Thoracic aorta (tissue), 2 donors: Measurements from ENCODE around the gene PCDHAC2. TPM values are rescaled to one million over a fixed set of nuclear protein-coding genes. Genes with fewer than 3 reads are reported as not detected.

Experiments
- ATAC-seq: fragments of 150-250 bp; one replicate; pipeline ENCODE4 v1.8.0; 2017; ENCODE audit warnings: low read depth; ENCODE audit not compliant: insufficient number of reproducible peaks, low FRiP score
- DNase-seq: peaks from one replicate; pipeline ENCODE4 v3.0.0-alpha.2; 2020; ENCODE audit warnings: low spot score
- H3K27ac ChIP-seq, 2 donors: fragments of 200-600 bp; sonication (generic); 1 replicate in 1 of 2; 2 replicates in 1 of 2; pipeline ENCODE4 v1.5.1; 2016; ENCODE audit warnings: mild to moderate bottlenecking in 2 of 2, moderate library complexity in 2 of 2
- H3K27me3 ChIP-seq: fragments of 200-600 bp; sonication (generic); replicated peaks from 2 replicates; pipeline ENCODE4 v1.6.0; 2016; ENCODE audit warnings: mild to moderate bottlenecking; ENCODE audit not compliant: insufficient read depth
- H3K36me3 ChIP-seq: fragments of 200-600 bp; sonication (generic); one replicate; pipeline ENCODE4 v1.5.1; 2016
- H3K4me1 ChIP-seq, 2 donors: fragments of 200-600 bp; sonication (generic); 1 replicate in 1 of 2; 2 replicates in 1 of 2; pipeline versions ENCODE4 v1.5.1 to v1.6.0; 2016; ENCODE audit warnings: low read depth in 2 of 2, mild to moderate bottlenecking in 1 of 2; ENCODE audit not compliant: control insufficient read depth in 1 of 2
- H3K4me3 ChIP-seq: fragments of 200-600 bp; sonication (generic); 2 replicates; pipeline ENCODE4 v1.5.1; 2016; ENCODE audit warnings: mild to moderate bottlenecking
- H3K9me3 ChIP-seq: fragments of 200-600 bp; sonication (generic); 2 replicates; pipeline ENCODE4 v1.5.1; 2016
- CTCF ChIP-seq: fragments of 200-600 bp; sonication (generic); IDR thresholded peaks from one replicate; pipeline ENCODE4 v1.5.1; 2019; ENCODE audit warnings: antibody characterized with exemption
- total RNA-seq, 2 donors: library from RNA; depleted of rRNA; stranded (reverse); fragments of >200 nt; gene quantifications; one replicate each; pipeline versions ENCODE4 v1.1.0 to v1.2.3, GENCODE V29; 2016

The PCDHAC2 gene
- under 1 TPM in 1 of 2 donors, not detected in 1; 0.71 TPM for total RNA-seq

GRCh38 chr5:140966293-140967225 lies at the start of gene PCDHAC2:
Gene PCDHAC2 (plus strand): TSS chr5:140966476. CDS start chr5:140966767, 291 bp downstream.
- no peaks in the 10 kb centered on the region for H3K27me3 ChIP-seq
- H3K36me3 ChIP-seq: no peaks in the 10 kb centered on the region
- DNase-seq (no peak), ATAC-seq (no peak)
- peaks cover 0 to 9% of the 10 kb centered on the region in 2 donors for H3K4me1 ChIP-seq
- TF ChIP-seq CTCF: no peak
- no peaks in the 10 kb centered on the region for H3K9me3 ChIP-seq
- H3K27ac ChIP-seq: peak within 1 kb of the TSS in 1 of 2 donors; percentile 55
- peak within 1 kb of the TSS; percentile 74 for H3K4me3 ChIP-seq

GRCh38 chr5:140923601-140924000 lies 42.7 kb upstream of the PCDHAC2 start:
- no peak overlapping the region for H3K4me3 ChIP-seq
- H3K27me3 ChIP-seq: no peaks in the 10 kb centered on the region
- H3K9me3 ChIP-seq: no peaks in the 10 kb centered on the region
- H3K4me1 ChIP-seq: peaks cover 3 to 9% of the 10 kb centered on the region in 2 donors
- H3K36me3 ChIP-seq: no peaks in the 10 kb centered on the region
- no peak for DNase-seq
- no peak overlapping the region for H3K27ac ChIP-seq
- TF ChIP-seq CTCF: no peak
- no peak for ATAC-seq

GRCh38 chr5:140925806-140926442 lies 40.4 kb upstream of the PCDHAC2 start, which contains the start of gene PCDHAC1:
Gene PCDHAC1 (plus strand): TSS chr5:140926299. CDS start chr5:140926893, 594 bp downstream.
- Histone ChIP-seq H3K4me1 (peaks cover 3 to 9% of the 10 kb centered on the region in 2 donors), H3K9me3 (no peaks in the 10 kb centered on the region), H3K36me3 (no peaks in the 10 kb centered on the region), H3K27me3 (no peaks in the 10 kb centered on the region), H3K4me3 (peak within 1 kb of the TSS; percentile 76), H3K27ac (no peak within 1 kb of the TSS)
- DNase-seq (no peak), ATAC-seq (no peak)
- no peak for TF ChIP-seq CTCF

- no peak overlapping the region for H3K27ac ChIP-seq
- no peak for ATAC-seq
Observed at GRCh38 chr5:140926443-140927227, 39.6 kb upstream of the PCDHAC2 start.

More at GRCh38 chr5:140926443-140927227, 39.6 kb upstream of the PCDHAC2 start:
- peak; percentile 59 for TF ChIP-seq CTCF
- peaks cover 3 to 9% of the 10 kb centered on the region in 2 donors for H3K4me1 ChIP-seq
- H3K36me3 ChIP-seq: no peaks in the 10 kb centered on the region
- DNase-seq: no peak
- H3K27me3 ChIP-seq: no peaks in the 10 kb centered on the region
- no peaks in the 10 kb centered on the region for H3K9me3 ChIP-seq
- H3K4me3 ChIP-seq: peak overlapping the region; percentile 76
